HFFc6 (cell line): ENCODE measurements around the gene MCU. TPM values are rescaled to one million over a fixed set of nuclear protein-coding genes. Genes with fewer than 3 reads are reported as not detected.

ENCODE experiments used
- DNase-seq: peaks from one replicate; pipeline ENCODE4 v3.0.0-alpha.2; 2018
- H3K27ac Mint-ChIP-seq: 2 replicates; pipeline ENCODE4 v1.8.0; 2020; ENCODE audit warnings: mild to moderate bottlenecking, mixed read lengths
- H3K27me3 Mint-ChIP-seq: 2 replicates; pipeline ENCODE4 v1.8.0; 2021; ENCODE audit warnings: mild to moderate bottlenecking, moderate library complexity, mixed read lengths; ENCODE audit not compliant: insufficient read depth
- H3K36me3 Mint-ChIP-seq: 2 replicates; pipeline ENCODE4 v1.8.0; 2021; ENCODE audit warnings: low read depth, mixed read lengths
- H3K4me1 Mint-ChIP-seq: 2 replicates; pipeline ENCODE4 v1.8.0; 2020; ENCODE audit warnings: low read depth, mixed read lengths
- H3K4me3 Mint-ChIP-seq: 2 replicates; pipeline ENCODE4 v1.8.0; 2020; ENCODE audit warnings: mild to moderate bottlenecking, moderate library complexity, mixed read lengths
- H3K9me3 Mint-ChIP-seq: 2 replicates; pipeline ENCODE4 v1.8.0; 2020; ENCODE audit warnings: mild to moderate bottlenecking, mixed read lengths
- CTCF ChIP-seq: fragments of 200-600 bp; sonication (generic); IDR thresholded peaks from 2 replicates; pipeline ENCODE4 v1.5.0; 2021; ENCODE audit warnings: antibody characterized with exemption, mild to moderate bottlenecking
- microRNA-seq: library from miRNA; unstranded; fragments of <30 nt; microRNA quantifications from one replicate; pipeline ENCODE4, GENCODE V29; 2019
- total RNA-seq, 6 experiments: library from RNA; stranded (reverse); fragmentation: NEBNext Ultra II Directional; extraction: Animal tissue kit (Norgen Biotek cat#: 25700); gene quantifications; 2 replicates in 1 of 6; 3 replicates in 5 of 6; pipeline ENCODE4 v1.2.3, GENCODE V29; 2021

MCU gene
- total RNA-seq, 6 experiments from 2014 or later: 28.3 to 36.2 (median 32.3) TPM

DNA sequence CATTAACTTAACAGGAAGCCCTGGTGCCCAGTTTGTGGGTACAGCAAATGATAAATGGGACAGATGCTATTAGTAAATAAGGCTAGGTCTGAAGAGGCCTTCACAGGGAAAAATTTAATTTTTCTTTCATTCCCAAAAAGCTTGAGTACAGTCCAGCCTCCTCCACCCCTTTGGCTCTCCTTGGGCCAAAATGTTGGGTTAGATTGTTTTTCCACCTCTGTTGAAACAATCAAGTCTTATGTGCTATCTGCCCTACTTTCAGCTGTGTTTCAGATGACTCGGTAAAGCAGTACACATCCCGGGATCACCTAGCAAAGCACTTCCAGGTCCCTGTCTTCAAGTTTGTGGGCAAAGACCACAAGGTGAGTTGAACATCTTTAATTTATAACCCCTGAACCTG is 238.3 kb downstream of the MCU start:
- H3K27me3 Mint-ChIP-seq: peaks cover 13% of the 10 kb centered on the region
- no peak overlapping the region for H3K27ac Mint-ChIP-seq
- no peaks in the 10 kb centered on the region for H3K9me3 Mint-ChIP-seq
- DNase-seq: no peak
- H3K4me3 Mint-ChIP-seq: no peak overlapping the region
- no peak for TF ChIP-seq CTCF
- no peaks in the 10 kb centered on the region; the same call in 1 of the 2 replicates for H3K4me1 Mint-ChIP-seq
- no peaks in the 10 kb centered on the region for H3K36me3 Mint-ChIP-seq

GRCh38 chr10:72932259-72933015 is 240.5 kb downstream of the MCU start:
- no peaks in the 10 kb centered on the region for H3K9me3 Mint-ChIP-seq
- H3K27ac Mint-ChIP-seq: no peak overlapping the region
- no peaks in the 10 kb centered on the region for H3K36me3 Mint-ChIP-seq
- peaks cover 8% of the 10 kb centered on the region for H3K27me3 Mint-ChIP-seq
- TF ChIP-seq CTCF: no peak
- no peak overlapping the region for H3K4me3 Mint-ChIP-seq
- H3K4me1 Mint-ChIP-seq: no peaks in the 10 kb centered on the region; the same call in 1 of the 2 replicates
- DNase-seq: no peak

DNA sequence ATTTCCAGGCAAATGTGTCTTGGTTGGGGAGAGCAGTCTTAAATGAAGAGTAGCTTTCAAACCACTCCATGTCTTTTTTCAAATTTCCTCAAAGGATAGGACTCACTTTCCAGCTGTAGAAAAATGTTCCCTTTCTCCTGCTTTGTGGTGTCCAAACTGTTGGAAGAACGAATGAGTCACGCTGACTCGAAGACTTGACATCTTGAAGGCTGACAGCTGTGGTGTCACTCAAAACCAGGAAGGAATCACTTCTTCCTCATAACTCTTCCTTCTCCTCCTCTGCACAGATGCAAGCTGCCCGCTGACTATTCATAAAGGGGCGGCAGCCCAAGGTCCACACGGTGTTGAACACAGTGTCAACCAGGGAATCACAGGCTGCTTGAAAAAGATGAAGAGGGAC is 243.4 kb downstream of the MCU start:
- Mint-ChIP-seq H3K4me3 (no peak overlapping the region), H3K36me3 (no peaks in the 10 kb centered on the region), H3K27ac (no peak overlapping the region), H3K9me3 (no peaks in the 10 kb centered on the region), H3K4me1 (no peaks in the 10 kb centered on the region; the same call in 1 of the 2 replicates), H3K27me3 (peaks cover 12% of the 10 kb centered on the region)
- DNase-seq: no peak
- no peak for TF ChIP-seq CTCF

Small RNA genes within 50 kb of the gene (microRNA-seq; reads per million reads assigned to microRNA genes)
- gene MIR4676: not detected

Other genes with a start within 250 kb of the MCU start
- 10 to 100 TPM; 54.7 to 62.7 (median 59.8) TPM for gene MICU1, start 66.1 kb upstream of the MCU start, total RNA-seq
- gene OIT3, start 201.6 kb downstream of the MCU start, total RNA-seq: not detected